NCI-H460 (cell line): ENCODE data around the gene MTHFD1L. TPM values are rescaled to one million over a fixed set of nuclear protein-coding genes. Genes with fewer than 3 reads are reported as not detected.

Experiments used
- DNase-seq: peaks from one replicate; pipeline ENCODE4 v3.0.0-alpha.2; 2016; ENCODE audit warnings: low read depth; ENCODE audit errors: extremely low read depth
- total RNA-seq: library from RNA; depleted of rRNA; stranded (reverse); fragments of >200 nt; shearing (Covaris generic); gene quantifications from 2 replicates; pipeline ENCODE4 v1.2.3, GENCODE V29; 2014

MTHFD1L gene
- total RNA-seq, 1 experiment from 2014 or later = 46.2 TPM

DNA sequence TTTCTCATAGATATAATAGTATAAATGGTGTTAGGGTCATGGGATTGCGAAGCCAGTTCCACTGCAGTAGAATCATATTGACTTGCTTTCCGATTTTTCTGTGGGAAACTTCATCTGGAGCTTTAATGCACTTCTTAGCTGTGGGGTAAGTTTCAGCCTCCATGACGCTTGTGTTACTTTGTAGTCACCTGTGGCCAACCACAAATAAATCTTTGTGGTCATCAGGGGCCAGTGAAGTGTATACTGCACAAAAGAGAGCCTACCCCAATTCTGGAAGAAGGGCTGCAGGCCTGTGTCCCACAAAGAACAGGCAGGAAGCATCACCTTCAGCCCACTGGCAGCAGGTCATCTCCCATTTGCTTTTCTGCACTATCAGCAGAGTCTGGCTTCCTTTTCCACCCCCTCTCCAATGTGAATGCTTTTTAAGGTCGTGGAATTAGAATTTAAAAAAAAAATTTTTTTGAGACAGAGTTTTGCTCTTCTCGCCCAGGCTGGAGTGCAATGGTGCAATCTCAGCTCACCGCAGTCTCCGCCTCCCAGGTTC lies 32.0 kb downstream of the MTHFD1L start:
- no peak for DNase-seq

GRCh38 chr6:150898399-150899170 lies 33.1 kb downstream of the MTHFD1L start:
- DNase-seq = no peak

GRCh38 chr6:150899231-150899630 lies 33.7 kb downstream of the MTHFD1L start:
- no peak for DNase-seq

GRCh38 chr6:150900049-150900448 lies 34.5 kb downstream of the MTHFD1L start:
- DNase-seq = no peak

- no peak for DNase-seq
Observed at GRCh38 chr6:150902142-150902776, 36.8 kb downstream of the MTHFD1L start.

DNA sequence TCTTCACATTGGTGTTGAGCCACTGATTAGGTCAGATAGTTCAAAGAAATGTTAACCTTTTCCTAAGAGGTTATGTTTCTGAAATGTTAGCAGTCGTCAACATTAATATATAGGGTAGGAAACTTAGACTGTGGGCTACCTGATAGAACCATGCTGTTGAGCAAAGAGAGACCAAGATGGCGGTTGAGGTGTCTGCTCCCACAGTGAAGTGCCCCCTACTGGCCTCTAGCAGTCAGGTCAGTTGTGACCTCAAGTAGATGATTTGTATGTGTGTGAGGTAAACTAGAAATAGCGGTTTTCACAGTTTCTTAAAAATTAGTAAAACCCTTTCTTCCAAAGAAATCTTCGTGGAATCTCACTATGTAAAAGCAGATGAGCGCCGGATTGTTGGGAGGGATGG lies 40.3 kb downstream of the MTHFD1L start:
- DNase-seq = no peak

DNA sequence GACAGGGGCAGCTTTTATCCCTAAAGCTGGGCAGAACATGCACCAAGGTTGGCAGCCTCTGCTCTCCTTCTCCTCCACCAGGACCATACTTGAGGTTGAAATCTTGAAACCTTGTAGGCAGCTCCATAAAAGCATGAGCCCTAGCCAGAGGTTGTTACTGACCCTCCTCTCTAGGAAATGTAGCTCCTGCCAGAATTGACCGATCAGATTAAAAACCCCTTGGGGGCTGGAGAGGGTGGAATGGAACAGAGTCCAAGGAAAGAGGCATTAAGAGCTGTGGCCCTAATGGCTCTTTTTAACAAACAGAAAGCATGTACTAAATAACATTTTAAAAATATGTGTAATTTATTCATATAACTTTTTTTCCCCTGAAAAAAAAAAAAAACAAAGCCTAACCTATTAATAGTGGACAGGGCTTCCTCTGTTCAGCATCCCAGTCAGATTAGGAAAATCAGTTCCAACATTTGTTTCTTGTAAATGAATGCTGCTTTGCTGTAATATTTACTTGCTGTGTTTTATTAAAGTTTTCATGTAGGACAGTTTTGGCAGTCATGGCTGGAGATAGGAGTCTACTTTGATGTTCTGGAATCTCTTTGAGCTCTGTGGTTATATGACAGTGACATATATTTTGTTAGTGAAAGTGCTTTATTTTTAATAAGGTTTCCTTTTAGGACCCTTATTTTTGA lies 41.3 kb downstream of the MTHFD1L start:
- DNase-seq = no peak

DNA sequence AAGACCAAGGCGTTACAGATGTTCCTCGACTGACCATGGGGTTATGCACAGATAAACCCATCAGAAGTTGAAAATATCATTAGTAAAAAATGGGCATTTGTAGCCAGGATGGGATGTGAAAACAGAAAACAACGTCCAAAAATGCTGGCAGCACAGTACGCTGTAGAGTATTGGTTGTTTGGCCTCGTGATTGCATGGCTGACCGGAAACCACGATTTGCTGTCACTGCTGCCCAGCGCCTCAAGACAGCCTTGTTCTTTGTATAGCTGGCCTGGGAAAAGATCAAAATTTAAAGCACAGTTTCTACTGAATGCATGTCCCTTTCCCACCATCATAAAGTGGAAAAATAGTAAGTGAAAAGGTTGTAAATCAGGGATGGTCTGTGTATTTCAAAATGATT lies 41.9 kb downstream of the MTHFD1L start:
- no peak for DNase-seq

GRCh38 chr6:150908901-150909300 lies 43.4 kb downstream of the MTHFD1L start:
- DNase-seq = no peak

- no peak for DNase-seq
Observed at GRCh38 chr6:150910561-150910960, 45.1 kb downstream of the MTHFD1L start.

DNA sequence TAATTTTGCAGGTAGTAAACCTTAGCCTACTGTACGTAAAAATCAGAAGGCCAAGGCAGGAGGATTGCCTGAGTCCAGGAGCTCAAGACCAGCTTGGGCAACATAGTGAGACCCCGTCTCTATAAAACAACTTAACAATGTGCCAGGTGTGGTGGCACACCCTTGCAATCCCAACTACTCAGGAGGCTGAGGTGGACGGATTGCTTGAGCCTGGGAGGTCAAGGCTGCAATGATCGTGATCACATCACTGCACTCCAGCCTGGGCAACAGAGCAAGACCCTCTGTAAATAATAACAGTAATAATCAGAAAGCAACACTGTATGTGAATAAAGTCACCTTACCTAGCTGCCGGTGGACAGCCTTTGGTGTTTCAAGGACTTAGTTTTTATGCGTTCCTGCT lies 48.9 kb downstream of the MTHFD1L start:
- DNase-seq = no peak

- DNase-seq = no peak
Observed at GRCh38 chr6:150915131-150915879, 49.8 kb downstream of the MTHFD1L start.

DNA sequence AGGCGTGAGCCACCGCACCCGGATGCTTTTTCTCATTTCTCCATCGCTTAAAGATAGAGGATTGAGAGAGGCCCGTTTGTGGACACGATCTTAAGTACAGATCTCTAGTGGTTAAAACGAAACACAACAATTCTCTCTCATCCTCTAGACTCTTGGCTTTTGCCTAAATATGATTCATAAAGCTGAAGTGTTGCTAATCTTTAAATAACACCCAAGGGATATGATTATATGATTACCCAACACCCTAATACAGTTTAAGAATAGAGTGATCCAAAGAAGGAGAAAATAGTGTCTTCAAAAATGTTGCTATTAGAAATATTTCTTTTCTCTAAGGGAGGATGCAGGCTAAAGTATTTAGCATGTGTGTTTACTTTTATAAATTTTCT lies 50.4 kb downstream of the MTHFD1L start:
- no peak for DNase-seq

GRCh38 chr6:150919938-150920337 lies 54.4 kb downstream of the MTHFD1L start:
- no peak for DNase-seq

DNA sequence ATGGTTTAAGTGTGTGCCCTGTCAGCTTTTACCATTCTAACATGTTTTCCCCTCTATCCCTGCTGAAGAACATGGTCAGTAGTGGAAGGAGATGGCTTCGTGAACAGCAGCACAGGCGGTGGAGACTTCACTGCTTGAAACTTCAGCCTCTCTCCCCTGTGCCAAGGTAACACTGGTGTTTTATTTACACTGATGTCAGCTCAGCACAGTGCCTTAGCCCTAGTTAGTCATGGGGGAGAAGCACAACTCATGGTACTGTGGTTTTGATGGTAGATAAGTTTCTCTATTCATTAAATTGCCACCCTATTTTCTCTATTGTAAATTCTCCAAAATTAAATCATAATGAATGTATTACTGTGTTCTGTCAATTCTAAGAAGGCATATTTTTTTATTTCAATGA lies 56.6 kb downstream of the MTHFD1L start:
- DNase-seq = no peak

- no peak for DNase-seq
Observed at GRCh38 chr6:150924808-150925589, 59.5 kb downstream of the MTHFD1L start.

DNA sequence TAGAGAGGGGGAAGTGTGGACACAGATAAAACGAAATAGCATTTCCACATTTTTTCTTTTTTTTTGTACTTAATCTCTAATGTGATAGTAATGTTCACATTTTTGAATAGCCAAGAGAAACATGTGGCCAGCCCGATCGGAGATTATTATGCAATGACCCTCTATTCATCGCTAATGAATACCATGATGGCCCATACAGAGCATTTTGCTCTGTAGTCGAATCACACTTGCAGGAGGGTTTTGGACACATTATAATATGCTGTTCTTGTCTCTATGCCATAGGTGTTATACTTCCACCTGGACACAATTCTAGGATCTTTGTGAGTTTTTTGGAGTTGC lies 60.1 kb downstream of the MTHFD1L start:
- no peak for DNase-seq

DNA sequence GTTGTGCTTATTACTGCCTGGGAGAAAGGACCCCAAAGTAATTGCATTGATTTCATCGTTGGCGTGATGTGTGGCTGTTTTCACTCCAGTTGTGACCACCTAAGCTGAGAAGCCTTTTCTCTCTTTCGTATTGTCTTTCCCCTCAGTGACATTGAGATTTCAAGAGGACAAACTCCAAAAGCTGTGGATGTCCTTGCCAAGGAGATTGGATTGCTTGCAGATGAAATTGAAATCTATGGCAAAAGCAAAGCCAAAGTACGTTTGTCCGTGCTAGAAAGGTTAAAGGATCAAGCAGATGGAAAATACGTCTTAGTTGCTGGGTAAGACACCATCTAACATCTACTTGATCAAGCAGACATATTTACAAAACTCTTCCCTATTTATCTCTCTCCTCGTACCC lies 60.5 kb downstream of the MTHFD1L start:
- DNase-seq = no peak

DNA sequence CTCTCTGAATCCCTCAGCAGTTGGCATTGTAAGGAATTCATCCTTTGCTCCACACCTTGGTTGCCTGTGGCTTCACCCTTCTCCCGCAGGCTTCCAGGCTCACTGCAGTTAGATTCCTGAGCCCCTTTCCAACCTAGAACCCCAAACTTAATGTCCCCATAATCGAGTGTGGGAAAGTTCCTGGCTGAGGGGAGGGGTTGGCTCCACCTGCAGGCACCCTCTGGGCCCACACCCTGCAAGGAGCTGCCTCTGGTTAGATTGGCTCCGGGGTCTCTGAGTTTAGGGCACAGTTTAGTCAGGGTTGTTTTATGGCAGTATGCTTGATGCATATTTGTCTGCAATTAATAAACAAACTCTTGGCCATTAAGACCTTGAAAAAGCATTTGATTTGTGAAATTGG lies 63.4 kb downstream of the MTHFD1L start:
- no peak for DNase-seq

DNA sequence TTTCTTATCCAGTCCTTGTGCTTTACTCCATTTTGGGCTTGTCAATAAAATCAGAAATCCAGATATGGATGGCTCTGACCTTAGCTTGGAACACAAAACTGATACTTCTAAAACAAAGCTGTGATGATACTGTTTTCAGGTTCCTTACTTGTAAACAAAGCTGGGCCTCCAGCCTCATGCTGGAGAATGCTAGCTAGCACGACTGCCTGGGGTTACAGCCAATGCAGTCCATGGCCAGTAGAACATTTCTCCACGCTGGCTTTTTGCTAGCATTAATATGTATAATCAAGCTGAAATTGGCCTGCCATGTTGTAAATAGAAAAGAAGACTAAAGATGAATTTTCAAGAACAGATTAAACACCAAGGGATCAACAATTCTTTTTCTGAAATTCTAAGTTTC lies 63.9 kb downstream of the MTHFD1L start:
- no peak for DNase-seq
